Motor neuron (in vitro differentiated cells): ENCODE data around the gene CLEC16A. TPM values are rescaled to one million over a fixed set of nuclear protein-coding genes. Genes with fewer than 3 reads are reported as not detected.

Experiments used
- ATAC-seq, 8 experiments: fragments of 200-7000 bp; cut with Tn5 transposase; replicated peaks in 6 of 8; 2 replicates each; pipeline ENCODE4 v1.8.0; 2021; ENCODE audit warnings: mild to moderate bottlenecking in 8 of 8, moderate library complexity in 8 of 8
- H3K27ac ChIP-seq, 2 donors: fragments of 250-450 bp; sonication (Bioruptor Pico); 2 replicates each; pipeline ENCODE4 v1.9.0; 2021; ENCODE audit warnings: antibody characterized with exemption in 2 of 2, mild to moderate bottlenecking in 2 of 2, moderate library complexity in 1 of 2
- H3K4me1 ChIP-seq, 2 donors: fragments of 250-450 bp; sonication (Bioruptor Pico); replicated peaks in 1 of 2; 2 replicates each; pipeline ENCODE4 v1.6.1; 2021; ENCODE audit warnings: antibody characterized with exemption in 2 of 2, mild to moderate bottlenecking in 2 of 2, moderate library complexity in 1 of 2
- H3K4me3 ChIP-seq, 5 donors: fragments of 250-450 bp; sonication (Bioruptor Pico); 2 replicates each; pipeline ENCODE4 v1.9.0; 2021; ENCODE audit warnings: antibody characterized with exemption in 5 of 5, mild to moderate bottlenecking in 5 of 5, moderate library complexity in 4 of 5
- WGBS, 10 experiments: fragments of 450-650 bp; shearing (Covaris generic); methylation state at CpG; one replicate each; pipeline ENCODE4 v1.0.0; 2022; 5-methylcytosine and 5-hydroxymethylcytosine counted together
- in situ Hi-C, 9 experiments: fragments of 400-800 bp; cut with MboI; loops; one replicate each; pipeline ENCODE4 v1.15.0; 2021; ENCODE audit warnings: low sequenced_read_pairs in 9 of 9, low pct_unique_long_range_greater_than_20kb in 2 of 9; ENCODE audit not compliant: unreplicated experiment in 9 of 9
- total RNA-seq, 8 experiments: library from RNA; unstranded; fragments of 300-600 nt; gene quantifications; 2 replicates each; pipeline versions ENCODE4 v1.2.3 to v1.2.4, GENCODE V29; 2022

CLEC16A gene, protein sequence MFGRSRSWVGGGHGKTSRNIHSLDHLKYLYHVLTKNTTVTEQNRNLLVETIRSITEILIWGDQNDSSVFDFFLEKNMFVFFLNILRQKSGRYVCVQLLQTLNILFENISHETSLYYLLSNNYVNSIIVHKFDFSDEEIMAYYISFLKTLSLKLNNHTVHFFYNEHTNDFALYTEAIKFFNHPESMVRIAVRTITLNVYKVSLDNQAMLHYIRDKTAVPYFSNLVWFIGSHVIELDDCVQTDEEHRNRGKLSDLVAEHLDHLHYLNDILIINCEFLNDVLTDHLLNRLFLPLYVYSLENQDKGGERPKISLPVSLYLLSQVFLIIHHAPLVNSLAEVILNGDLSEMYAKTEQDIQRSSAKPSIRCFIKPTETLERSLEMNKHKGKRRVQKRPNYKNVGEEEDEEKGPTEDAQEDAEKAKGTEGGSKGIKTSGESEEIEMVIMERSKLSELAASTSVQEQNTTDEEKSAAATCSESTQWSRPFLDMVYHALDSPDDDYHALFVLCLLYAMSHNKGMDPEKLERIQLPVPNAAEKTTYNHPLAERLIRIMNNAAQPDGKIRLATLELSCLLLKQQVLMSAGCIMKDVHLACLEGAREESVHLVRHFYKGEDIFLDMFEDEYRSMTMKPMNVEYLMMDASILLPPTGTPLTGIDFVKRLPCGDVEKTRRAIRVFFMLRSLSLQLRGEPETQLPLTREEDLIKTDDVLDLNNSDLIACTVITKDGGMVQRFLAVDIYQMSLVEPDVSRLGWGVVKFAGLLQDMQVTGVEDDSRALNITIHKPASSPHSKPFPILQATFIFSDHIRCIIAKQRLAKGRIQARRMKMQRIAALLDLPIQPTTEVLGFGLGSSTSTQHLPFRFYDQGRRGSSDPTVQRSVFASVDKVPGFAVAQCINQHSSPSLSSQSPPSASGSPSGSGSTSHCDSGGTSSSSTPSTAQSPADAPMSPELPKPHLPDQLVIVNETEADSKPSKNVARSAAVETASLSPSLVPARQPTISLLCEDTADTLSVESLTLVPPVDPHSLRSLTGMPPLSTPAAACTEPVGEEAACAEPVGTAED
- total RNA-seq = 10 to 100 TPM; 13.4 to 75.0 (median 17.2) TPM

DNA sequence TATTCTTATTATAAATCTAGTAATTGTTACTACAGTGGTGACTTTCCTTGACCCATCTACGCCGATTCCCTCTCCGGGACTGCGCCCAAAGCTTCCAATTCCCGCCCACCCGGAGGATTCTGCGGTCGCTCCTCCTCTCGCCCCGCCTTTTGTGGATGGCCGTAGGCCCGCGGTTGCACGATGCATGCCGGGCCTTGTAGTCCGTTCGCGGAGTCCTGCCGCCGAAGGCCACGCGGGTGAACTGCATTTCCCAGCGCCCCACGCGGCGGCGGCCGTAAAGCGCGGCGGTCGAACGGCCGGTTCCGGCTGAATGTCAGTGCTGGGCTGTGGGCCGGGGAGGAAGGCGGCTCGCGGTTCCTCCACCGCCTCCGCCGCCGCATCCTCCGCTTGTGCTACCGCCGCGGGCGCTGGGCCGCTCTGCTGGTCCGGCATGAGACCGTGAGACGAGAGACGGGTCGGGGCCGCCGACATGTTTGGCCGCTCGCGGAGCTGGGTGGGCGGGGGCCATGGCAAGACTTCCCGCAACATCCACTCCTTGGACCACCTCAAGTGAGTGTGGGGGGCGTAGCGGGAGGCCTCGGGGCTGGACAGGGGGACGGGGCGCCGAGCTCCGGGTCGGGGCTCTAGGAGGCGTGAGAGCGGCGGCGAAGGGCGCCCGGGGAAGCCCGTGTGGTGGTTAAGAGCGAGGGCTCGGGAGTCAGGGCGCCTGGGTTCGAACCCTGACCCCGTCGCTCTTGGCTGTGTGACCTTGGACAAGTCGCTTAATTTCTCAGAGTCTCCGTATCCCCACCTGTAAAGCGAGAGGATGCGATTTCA, at the start of gene CLEC16A:
TSS of gene CLEC16A (plus strand) at position 316 of the 816 bp plus-strand sequence. CDS start at position 470, 154 bp downstream.
- Histone ChIP-seq H3K4me1 (peaks cover 23 to 30% of the 10 kb centered on the region in 2 donors), H3K27ac (peak within 1 kb of the TSS; percentile 7 to 57), H3K4me3 (peak within 1 kb of the TSS; percentile 71 to 87 (median 80))
- in situ Hi-C loops = no loop called here
- WGBS, 10 experiments = 0 to 4% (median 0%) methylated on average over 5 to 31 of the region's 86 CpGs; no CpG with 5 or more reads in 2 of the 10 experiments
- ATAC-seq = peak; percentile 68 to 83 (median 78)

DNA sequence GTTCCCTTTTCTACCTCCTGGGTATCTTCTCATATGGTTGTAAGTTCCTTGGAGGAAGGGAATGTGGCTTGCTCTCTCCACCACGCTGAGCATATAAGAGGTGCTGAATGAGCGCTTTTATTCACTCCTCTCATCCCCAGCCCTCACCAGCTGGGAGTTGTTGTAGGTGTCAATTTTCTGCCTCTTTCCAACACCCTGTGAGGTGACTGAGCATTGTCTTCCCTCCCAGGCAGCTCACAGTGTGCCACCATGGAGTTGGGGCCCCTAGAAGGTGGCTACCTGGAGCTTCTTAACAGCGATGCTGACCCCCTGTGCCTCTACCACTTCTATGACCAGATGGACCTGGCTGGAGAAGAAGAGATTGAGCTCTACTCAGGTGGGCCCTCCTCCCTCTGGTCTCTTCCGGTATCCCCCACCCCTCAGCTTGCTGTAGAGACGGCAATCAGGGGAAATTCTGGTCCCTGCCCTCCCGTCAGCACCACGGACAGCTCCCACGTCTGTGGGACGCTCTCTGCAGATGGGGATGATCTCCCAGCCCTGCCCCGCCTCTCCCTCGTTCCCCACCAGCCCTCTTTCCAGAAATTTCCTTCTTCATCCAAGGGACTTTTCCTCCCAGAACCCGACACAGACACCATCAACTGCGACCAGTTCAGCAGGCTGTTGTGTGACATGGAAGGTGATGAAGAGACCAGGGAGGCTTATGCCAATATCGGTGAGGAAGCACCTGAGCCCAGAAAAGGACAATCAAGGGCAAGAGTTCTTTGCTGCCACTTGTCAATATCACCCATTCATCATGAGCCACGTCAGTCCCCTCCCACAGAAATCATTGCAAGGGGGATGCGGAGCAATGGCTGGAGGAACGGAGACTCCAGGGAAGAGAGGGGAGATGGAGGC, 49.1 kb upstream of the CLEC16A start:
- no peaks in the 10 kb centered on the region for H3K4me1 ChIP-seq
- no peak overlapping the region for H3K27ac ChIP-seq
- in situ Hi-C loops = no loop called here
- 0 to 100% (median 45%) methylated on average over 2 to 11 of the region's 17 CpGs; no CpG with 5 or more reads in 2 of the 10 experiments for WGBS, 10 experiments
- H3K4me3 ChIP-seq = no peak overlapping the region
- ATAC-seq = peak in 5 of 8 experiments; percentile 33 to 84 (median 51)

DNA sequence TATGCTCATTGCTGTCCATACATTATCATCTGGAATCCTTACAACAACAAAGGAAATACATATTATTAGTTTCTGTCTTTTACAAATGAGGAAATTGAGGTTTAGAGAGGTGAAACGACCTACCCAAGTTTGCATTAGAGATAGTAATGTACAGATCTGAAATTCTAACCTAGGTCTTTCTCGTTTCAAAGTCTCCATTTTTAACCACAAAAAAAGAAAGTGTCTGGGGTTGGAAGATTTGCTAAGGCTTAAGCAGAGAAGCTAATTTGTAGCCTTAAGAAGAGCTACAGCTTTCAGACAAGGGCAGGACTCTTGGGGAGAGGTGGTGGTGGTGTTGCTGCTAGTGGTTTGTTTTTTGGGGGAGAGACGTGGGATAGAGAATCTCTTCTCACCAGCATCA, 48.2 kb upstream of the CLEC16A start:
- in situ Hi-C loops = no loop called here
- no peak overlapping the region for H3K27ac ChIP-seq
- ATAC-seq = no peak
- H3K4me1 ChIP-seq = no peaks in the 10 kb centered on the region
- H3K4me3 ChIP-seq = no peak overlapping the region
- 0 to 64% (median 29%) methylated on average over 1 to 2 of the region's 3 CpGs; no CpG with 5 or more reads in 2 of the 10 experiments for WGBS, 10 experiments

DNA sequence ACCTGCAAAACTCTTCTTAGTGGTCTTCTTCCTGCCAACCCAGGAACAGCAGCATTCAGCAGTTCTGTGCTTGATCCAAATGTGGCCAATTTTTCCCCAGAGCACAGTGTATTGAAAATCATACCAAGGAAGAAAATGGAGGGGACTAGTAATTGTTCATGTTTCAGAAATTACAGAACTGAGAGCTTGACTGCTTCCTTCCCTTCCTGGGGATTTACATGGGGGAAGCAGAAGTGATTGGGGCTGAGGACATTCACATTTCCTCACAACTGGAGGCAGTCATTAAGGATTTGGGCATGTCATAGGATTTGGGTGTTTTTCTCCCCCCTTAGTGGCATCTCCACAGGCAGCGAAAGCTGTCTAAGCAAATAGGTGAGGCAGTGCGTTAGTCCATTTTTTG, 47.6 kb upstream of the CLEC16A start:
- WGBS, 10 experiments = 90 to 100% (median 98%) methylated on average over 1 to 2 of the region's 2 CpGs; no CpG with 5 or more reads in 4 of the 10 experiments
- in situ Hi-C loops = no loop called here
- ATAC-seq = no peak

DNA sequence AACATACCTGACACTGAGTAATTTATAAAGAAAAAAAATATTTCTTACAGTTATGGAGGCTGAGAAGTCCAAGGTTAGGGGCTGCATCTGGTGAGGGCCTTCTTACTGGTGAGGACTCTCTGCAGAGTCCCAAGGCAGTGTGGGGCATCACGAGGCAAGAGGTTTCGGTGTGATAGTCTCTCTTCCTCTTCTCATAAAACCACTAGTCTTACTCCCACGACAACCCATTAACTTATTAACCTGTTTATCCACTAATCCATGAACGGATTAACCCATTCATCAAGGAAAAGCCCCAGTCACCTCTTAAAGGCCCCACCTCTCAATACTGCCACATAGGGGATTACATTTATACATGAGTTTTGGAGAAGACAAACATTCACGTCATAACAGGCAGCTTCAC, 47.2 kb upstream of the CLEC16A start:
- Histone ChIP-seq H3K4me1 (no peaks in the 10 kb centered on the region), H3K27ac (no peak overlapping the region), H3K4me3 (no peak overlapping the region)
- in situ Hi-C loops = no loop called here
- no peak for ATAC-seq
- WGBS, 10 experiments = 19 to 83% (median 58%) methylated on average over 1 to 5 of the region's 5 CpGs; no CpG with 5 or more reads in 1 of the 10 experiments

More for the DNA sequence above, 47.6 kb upstream of the CLEC16A start:
- H3K27ac ChIP-seq = no peak overlapping the region
- H3K4me1 ChIP-seq = no peaks in the 10 kb centered on the region
- no peak overlapping the region for H3K4me3 ChIP-seq

DNA sequence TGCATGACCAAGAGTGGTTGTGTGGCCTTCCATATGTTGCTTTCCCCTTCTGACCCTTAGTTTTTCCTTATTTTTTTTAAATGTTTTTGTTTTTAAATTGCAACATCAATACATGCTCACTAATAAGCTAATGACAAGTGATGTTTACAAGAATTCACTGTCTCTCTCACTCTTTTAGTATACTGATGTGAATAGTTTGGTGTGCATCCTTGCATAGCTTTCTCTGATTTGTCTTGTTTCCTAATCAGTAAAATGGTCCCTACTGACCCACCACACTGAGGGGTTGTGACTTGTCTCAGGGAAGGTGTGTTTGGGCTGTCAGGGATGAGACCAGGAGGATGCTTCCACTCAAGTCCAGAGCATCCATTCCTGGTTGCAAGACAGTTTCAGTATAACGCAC, 41.4 kb upstream of the CLEC16A start:
- in situ Hi-C loops = loop anchor here in 3 of 9 experiments (25.0 kb wide), 4 partner anchors 141 to 666 kb away; no protein-coding TSS in a partner anchor
- 50 to 100% (median 83%) methylated on average over 1 of the region's 1 CpG; no CpG with 5 or more reads in 4 of the 10 experiments for WGBS, 10 experiments
- H3K4me3 ChIP-seq = no peak overlapping the region

DNA sequence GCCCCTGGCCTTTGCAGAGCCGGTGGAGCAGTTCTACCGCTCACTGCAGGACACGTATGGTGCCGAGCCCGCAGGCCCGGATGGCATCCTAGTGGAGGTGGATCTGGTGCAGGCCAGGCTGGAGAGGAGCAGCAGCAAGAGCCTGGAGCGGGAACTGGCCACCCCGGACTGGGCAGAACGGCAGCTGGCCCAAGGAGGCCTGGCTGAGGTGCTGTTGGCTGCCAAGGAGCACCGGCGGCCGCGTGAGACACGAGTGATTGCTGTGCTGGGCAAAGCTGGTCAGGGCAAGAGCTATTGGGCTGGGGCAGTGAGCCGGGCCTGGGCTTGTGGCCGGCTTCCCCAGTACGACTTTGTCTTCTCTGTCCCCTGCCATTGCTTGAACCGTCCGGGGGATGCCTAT, 37.9 kb upstream of the CLEC16A start:
- no peaks in the 10 kb centered on the region for H3K4me1 ChIP-seq
- in situ Hi-C loops = loop anchor here in 3 of 9 experiments (25.0 kb wide), 4 partner anchors 144 to 669 kb away; no protein-coding TSS in a partner anchor
- 80 to 100% (median 88%) methylated on average over 1 to 10 of the region's 19 CpGs; no CpG with 5 or more reads in 7 of the 10 experiments for WGBS, 10 experiments
- H3K4me3 ChIP-seq = no peak overlapping the region
- ATAC-seq = no peak
- H3K27ac ChIP-seq = no peak overlapping the region

More for the DNA sequence above, 41.4 kb upstream of the CLEC16A start:
- no peaks in the 10 kb centered on the region for H3K4me1 ChIP-seq
- ATAC-seq = no peak
- no peak overlapping the region for H3K27ac ChIP-seq

DNA sequence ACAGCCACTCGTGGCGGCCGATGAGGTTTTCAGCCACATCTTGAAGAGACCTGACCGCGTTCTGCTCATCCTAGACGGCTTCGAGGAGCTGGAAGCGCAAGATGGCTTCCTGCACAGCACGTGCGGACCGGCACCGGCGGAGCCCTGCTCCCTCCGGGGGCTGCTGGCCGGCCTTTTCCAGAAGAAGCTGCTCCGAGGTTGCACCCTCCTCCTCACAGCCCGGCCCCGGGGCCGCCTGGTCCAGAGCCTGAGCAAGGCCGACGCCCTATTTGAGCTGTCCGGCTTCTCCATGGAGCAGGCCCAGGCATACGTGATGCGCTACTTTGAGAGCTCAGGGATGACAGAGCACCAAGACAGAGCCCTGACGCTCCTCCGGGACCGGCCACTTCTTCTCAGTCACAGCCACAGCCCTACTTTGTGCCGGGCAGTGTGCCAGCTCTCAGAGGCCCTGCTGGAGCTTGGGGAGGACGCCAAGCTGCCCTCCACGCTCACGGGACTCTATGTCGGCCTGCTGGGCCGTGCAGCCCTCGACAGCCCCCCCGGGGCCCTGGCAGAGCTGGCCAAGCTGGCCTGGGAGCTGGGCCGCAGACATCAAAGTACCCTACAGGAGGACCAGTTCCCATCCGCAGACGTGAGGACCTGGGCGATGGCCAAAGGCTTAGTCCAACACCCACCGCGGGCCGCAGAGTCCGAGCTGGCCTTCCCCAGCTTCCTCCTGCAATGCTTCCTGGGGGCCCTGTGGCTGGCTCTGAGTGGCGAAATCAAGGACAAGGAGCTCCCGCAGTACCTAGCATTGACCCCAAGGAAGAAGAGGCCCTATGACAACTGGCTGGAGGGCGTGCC, 37.2 kb upstream of the CLEC16A start:
- ATAC-seq = no peak
- Histone ChIP-seq H3K27ac (no peak overlapping the region), H3K4me1 (no peaks in the 10 kb centered on the region), H3K4me3 (no peak overlapping the region)
- in situ Hi-C loops = loop anchor here in 3 of 9 experiments (25.0 kb wide), 4 partner anchors 145 to 670 kb away; no protein-coding TSS in a partner anchor
- 83 to 100% (median 99%) methylated on average over 1 to 9 of the region's 46 CpGs; no CpG with 5 or more reads in 6 of the 10 experiments for WGBS, 10 experiments

DNA sequence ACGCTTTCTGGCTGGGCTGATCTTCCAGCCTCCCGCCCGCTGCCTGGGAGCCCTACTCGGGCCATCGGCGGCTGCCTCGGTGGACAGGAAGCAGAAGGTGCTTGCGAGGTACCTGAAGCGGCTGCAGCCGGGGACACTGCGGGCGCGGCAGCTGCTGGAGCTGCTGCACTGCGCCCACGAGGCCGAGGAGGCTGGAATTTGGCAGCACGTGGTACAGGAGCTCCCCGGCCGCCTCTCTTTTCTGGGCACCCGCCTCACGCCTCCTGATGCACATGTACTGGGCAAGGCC, 36.7 kb upstream of the CLEC16A start:
- in situ Hi-C loops = loop anchor here in 3 of 9 experiments (25.0 kb wide), 4 partner anchors 145 to 670 kb away; no protein-coding TSS in a partner anchor
- no peak overlapping the region for H3K27ac ChIP-seq

DNA sequence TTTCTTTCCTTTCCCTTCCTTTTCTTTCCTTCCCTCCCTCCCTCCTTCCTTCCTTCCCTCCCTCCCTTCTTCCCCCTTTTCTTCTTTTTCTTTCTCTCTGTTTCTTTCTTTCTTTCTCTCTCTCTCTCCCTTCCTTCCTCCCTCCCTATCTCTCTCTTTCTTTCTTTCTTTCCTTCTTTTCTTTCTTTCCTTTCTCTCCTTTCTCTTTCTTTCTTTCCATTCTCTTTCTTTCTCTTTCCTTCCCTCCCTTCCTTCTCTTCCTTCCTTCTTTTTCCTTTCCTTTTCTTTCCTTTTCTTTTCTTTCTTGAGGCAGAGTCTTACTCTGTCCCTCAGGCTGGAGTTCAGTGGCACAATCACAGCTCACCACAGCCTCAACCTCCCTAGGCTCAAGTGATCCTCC, 33.1 kb upstream of the CLEC16A start:
- ATAC-seq = no peak
- in situ Hi-C loops = loop anchor here in 4 of 9 experiments (10.0 to 25.0 kb wide), 6 partner anchors 149 to 674 kb away; no protein-coding TSS in a partner anchor
- Histone ChIP-seq H3K4me1 (no peaks in the 10 kb centered on the region), H3K27ac (no peak overlapping the region), H3K4me3 (no peak overlapping the region)

More for the DNA sequence above, 36.7 kb upstream of the CLEC16A start:
- no peaks in the 10 kb centered on the region for H3K4me1 ChIP-seq
- ATAC-seq = no peak
- 78 to 87% methylated on average over 6 to 10 of the region's 21 CpGs; no CpG with 5 or more reads in 8 of the 10 experiments for WGBS, 10 experiments
- H3K4me3 ChIP-seq = no peak overlapping the region
